NOMO-1 treated with DMSO at 0.1 percent for 48 hours (cell line): Measurements from ENCODE around the gene TMEM217.
A peak's percentile ranks its signal among the peaks of the same experiment; 100 is the strongest.

Experiments
- DNase-seq: peaks from one replicate; lab custom pipeline; 2025; ENCODE audit not compliant: unreplicated experiment; lab: John Stamatoyannopoulos, UW

The TMEM217 gene

GRCh38 chr6:37280162-37280887 is 22.4 kb upstream of the TMEM217 start:
- DNase-seq = peak; percentile 42

- DNase-seq = peak; percentile 95
Observed at GRCh38 chr6:37279366-37280134, 21.6 kb upstream of the TMEM217 start.

DNA sequence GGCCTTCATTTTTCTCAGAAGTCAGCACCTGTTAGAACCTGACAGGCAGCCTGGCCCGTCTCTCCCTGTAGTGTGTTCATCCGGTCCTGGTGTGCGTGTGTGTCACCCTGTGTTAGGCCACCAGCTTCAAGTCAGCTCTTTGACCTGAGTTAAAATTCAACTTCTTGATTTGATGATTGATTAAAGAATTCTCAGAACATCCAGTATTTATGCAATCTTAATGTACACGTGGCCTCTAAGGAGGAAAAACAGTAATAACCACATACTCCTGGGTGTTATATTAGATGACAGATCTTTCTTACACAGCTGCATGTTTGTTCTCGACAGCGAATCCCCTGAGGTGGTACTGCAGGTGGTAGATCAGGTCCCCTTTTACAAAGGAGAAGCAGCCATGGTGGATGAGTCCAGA is 19.1 kb upstream of the TMEM217 start:
- no peak for DNase-seq

DNA sequence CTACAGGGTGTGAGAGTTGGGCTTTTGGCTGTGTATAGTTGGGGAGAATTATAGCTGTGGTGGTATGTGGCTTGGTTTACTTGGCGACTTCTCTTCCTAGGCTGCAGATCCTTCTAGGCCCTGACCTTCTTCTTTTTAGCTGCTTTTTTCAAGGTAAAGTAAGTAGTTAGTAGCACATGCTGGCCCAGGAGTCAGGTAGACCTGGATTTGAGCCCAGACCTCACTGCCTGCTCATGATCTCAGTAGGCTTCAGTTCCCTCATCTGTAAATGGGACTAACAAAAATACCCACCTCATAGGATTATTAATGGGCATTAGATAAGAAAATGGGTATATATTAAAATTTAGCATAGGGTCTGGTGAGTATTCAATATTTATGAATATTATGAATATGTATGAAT is 17.4 kb upstream of the TMEM217 start:
- no peak for DNase-seq

DNA sequence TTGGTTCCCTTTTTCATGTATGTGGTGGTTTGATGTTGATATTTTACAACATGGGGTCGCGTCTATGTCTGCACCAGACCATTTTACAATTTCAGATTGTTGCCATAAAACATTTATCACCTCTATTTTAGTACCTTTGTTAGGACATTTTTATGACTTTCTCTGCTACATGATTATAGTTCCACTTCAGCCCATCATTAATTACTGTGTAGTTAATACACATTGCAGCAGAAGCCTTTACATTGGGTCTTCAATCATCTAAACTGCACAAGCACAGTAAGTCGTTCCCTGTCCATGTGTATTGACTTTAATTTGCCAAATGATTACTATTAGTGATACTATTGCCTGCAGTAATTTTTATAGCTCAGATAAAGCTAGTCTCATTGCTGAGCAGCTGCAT is 15.7 kb upstream of the TMEM217 start:
- DNase-seq = no peak

- no peak for DNase-seq
Observed at GRCh38 chr6:37272834-37273566, 15.1 kb upstream of the TMEM217 start.

DNA sequence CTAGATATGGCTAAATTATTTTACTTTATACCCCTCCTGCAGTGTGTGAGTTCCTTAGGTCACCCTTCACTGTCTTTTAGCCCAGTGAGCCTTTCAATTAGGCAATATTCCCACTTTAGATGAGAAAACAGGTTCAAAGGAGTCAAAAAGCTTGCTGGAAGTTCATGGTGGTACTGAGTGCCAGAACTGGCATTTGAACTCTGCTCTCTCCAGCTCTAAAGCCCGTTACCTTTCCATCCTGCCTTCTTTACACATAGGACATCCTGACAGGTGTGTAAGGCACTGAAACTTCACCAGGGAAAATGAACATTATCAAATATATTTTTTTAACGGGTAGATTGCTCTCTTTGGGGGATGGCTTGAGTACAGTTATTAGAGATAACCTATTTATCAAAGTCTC is 11.2 kb upstream of the TMEM217 start:
- no peak for DNase-seq

DNA sequence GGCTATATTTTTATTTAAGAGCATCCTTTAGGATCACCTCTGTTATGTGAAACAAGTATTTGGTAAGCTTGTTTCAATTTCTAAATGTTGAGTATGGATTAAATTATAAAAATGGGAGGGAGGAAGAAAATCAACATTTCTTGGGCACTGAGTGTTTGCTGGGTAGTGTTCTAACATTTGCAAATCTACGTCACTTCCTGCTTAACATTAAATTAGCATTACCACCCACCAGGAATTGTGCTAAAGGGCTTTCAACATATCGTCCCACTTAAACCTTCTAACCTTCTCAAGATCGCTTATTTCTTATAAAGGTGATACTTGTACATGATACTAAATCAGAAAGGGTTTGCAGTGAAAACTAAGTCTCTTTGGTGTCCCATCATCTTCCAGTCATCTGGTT is 7.9 kb upstream of the TMEM217 start:
- no peak for DNase-seq

- DNase-seq = no peak
Observed at GRCh38 chr6:37265001-37265400, 7.1 kb upstream of the TMEM217 start.

DNA sequence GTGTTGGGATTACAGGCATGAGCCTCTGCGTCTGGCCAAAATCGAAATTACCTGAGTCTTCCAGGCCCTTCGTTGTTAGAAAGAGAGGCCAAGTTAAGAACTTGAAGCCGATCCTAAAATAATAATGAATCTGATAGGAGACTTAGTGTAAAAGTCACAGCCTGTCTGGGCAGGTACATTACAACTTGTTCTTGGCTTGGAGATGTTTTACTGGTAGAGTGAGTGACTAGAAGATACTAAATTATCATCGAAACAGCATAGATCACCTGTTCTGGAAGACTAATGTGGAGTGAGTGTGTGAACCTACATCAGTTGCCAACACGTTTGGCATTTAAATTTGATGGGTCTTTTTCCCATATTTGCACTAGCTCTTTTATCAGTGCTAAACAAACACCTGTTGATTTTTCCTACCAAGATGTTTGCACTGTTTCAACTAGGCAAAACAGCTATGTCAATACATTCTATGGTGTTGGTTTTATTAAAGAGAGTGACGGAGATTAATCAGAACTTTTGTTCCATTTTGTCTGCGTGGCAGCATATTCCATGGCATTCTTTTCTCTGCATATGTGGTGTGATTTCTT is 4.6 kb upstream of the TMEM217 start:
- DNase-seq = no peak

DNA sequence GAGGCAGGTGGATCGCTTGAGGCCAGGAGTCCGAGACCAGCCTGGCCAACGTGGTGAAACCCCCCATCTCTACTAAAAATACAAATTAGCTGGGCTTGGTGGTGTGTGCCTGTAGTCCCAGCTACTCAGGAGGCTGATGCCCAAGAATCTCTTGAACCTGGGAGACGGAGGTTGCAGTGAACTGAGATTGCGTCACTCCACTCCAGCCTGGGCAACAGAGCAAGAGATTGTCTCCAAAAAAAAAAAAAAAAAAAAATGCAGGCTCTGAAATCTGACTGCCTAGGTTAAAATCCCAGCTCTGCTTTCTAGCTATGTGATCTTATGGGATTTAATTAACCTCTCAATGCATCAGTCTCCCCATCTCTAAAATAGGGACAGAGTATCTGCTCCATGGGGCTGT is 3.3 kb upstream of the TMEM217 start:
- DNase-seq = no peak

DNA sequence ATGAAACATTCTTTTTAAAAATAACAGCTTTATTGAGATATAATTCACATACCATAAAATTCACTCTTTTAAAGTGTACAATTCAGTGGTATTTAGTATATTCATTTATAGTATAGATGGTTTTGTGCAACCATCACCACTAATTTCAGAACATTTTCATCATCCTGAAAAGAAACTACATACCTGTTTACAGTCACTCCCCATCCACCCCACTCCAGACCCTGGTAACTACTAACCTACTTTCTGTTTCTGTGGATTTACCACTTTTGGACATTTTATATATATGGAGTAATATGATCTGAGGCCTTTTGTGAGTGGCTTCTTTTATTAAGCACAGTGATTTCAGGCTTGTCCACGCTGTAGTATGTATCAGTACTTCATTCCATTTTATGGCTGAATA is 2.5 kb upstream of the TMEM217 start:
- DNase-seq = no peak

GRCh38 chr6:37260040-37260439 is 2.1 kb upstream of the TMEM217 start:
- no peak for DNase-seq

GRCh38 chr6:37259191-37259590 is 1.2 kb upstream of the TMEM217 start:
- DNase-seq = no peak

DNA sequence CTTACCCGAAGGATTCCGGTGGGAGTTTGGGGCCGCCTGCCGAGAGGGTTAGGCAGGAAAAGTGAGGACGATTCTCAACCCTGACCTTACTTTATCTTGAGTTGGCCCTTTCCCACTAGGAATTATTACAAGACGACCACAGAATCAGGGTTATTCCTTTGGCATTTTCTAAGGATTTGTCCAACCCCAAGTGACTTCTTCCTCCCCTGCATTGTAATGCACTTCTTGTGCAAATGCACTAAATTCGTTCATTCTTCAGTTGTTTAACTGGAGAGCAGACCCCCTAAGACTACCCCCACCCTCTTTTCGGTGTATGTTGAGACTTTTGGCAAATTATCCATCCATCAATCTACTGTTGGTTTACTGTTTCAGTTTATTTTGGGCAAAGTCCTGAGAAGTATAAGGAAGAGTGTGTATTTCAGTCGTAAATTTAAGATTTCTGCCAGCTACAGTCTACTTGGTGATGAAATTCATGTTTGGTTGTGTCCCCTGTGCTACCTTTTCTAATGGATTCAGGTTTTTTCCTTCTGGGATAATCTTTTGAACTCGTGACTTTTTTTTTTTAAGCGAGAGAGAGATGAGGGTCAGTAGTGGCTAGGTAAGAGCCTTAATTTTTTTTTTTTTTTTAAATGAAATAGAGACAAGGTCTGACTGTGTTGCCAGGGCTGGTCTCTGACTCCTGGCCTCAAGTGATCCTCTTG is 611 bp upstream of the TMEM217 start:
- DNase-seq = no peak

DNA sequence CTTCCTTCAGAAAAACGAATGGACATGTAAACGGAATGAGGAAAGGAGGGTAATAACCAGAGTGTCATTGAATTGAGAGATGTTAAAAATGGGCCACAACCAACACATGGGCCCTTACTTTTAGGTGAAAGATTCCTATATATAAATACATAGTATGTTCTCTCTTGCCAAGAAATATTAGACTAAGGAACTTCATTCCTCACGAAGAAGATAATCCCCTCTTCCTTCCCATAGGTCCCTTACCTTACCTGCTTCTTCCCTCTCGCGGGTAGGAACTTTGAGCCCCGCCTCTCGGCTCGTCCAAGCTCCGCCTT is 667 bp downstream of the TMEM217 start:
- no peak for DNase-seq

- DNase-seq = peak; percentile 69
Observed at GRCh38 chr6:37256692-37257319, 1.1 kb downstream of the TMEM217 start.

DNA sequence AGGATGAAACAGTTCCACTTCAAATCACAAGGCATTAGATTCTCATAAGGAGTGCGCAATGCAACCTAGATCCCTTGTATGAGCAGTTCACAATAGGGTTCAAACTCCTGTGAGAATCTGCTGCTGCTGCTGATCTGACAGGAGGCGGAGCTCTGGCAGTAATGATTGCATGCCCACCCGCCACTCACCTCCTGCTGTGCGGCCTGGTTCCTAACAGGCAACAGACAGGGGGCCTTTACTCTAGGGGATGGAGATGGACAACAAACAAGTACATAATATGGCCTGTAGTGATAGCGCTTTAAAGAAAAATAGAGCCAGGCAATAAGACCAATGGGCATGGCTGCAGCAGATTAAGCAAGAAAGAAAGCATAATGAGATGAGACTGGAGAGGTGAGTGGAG is 3.1 kb downstream of the TMEM217 start:
- no peak for DNase-seq

DNA sequence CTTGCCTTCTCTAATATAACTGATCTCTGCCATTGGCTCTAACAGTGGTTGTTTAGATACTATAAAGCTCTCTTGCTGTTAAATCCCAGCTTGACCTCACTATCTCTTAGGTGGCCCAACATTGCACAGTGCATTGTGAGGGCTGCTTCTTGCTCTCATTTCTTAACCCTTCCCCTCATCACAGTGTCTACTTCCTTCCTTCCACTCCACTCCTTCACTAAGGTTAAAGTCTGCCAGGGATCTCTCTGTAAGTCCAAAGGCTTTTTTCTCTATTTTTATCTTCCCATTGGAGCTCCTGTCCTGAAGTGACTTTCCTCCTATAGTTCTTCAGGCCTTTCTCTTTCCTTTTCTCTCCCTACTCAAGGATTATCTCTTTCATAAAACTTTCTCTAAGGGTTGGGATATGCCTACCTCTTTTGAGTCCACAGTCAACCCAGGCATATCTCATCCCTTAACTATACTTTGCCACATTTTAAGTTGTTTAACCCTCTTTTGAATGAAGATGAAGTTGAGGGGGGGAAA is 4.4 kb downstream of the TMEM217 start:
- no peak for DNase-seq

DNA sequence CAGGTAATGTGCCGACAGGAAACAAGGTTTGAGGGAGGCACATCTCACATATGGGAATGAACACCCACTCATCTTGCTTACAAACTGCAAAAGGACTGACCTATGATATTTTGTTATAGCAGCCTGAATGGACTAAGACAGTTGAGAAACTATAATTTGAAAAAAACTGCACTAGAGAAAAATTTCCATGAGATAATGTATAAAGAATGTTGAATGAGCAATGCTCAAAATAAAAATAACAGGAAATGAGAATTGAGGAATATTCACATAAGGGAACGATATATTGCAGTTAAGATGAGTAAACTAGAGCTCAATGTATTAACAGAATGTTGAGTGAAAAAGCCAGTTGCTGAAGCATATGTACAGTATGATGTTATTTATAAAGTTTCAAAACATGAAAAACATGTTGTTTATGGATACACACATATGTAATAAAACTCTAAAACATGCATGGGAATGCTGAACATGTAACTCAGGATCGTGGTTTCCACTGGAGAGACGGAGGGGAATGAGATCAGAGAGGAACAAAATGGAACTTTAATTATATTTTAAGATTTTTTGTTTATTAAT is 6.6 kb downstream of the TMEM217 start:
- DNase-seq = no peak
